DOHH2 (cell line): ENCODE measurements around the gene FFAR4.

Experiments used
- H3F3A ChIP-seq: fragments of 200-600 bp; sonication (generic), shearing (Covaris generic); 2 replicates; pipeline ENCODE4 v1.6.0; 2016; ENCODE audit warnings: antibody characterized with exemption, mild to moderate bottlenecking; ENCODE audit not compliant: control insufficient read depth, insufficient read depth
- H3K27ac ChIP-seq: fragments of 200-600 bp; sonication (generic); 2 replicates; pipeline ENCODE4 v1.5.1; 2014; ENCODE audit warnings: low read depth, mild to moderate bottlenecking, low read length, moderate library complexity
- H3K27me3 ChIP-seq: fragments of 200-600 bp; sonication (generic); 2 replicates; pipeline ENCODE4 v1.6.1; 2014; ENCODE audit warnings: mild to moderate bottlenecking, low read length, mixed read lengths; ENCODE audit not compliant: control insufficient read depth
- H3K36me3 ChIP-seq: fragments of 200-600 bp; sonication (generic); 2 replicates; pipeline ENCODE4 v1.6.1; 2014; ENCODE audit warnings: mild to moderate bottlenecking, low read length, moderate library complexity, mixed read lengths; ENCODE audit not compliant: control insufficient read depth
- H3K4me1 ChIP-seq: fragments of 200-600 bp; sonication (generic); 2 replicates; pipeline ENCODE4 v1.6.1; 2014; ENCODE audit warnings: mild to moderate bottlenecking, low read length, mixed read lengths; ENCODE audit not compliant: control insufficient read depth
- H3K4me2 ChIP-seq: fragments of 200-600 bp; sonication (generic); 2 replicates; pipeline ENCODE4 v1.6.0; 2014; ENCODE audit warnings: mild to moderate bottlenecking, low read length, moderate library complexity
- H3K4me3 ChIP-seq: fragments of 200-600 bp; sonication (generic); 2 replicates; pipeline ENCODE4 v1.5.1; 2014; ENCODE audit warnings: mild to moderate bottlenecking, low read length, mixed read lengths
- H3K79me2 ChIP-seq: fragments of 200-600 bp; sonication (generic); 2 replicates; pipeline ENCODE4 v1.6.1; 2014; ENCODE audit warnings: mild to moderate bottlenecking, low read length, mixed read lengths; ENCODE audit not compliant: control insufficient read depth
- H3K9me2 ChIP-seq: fragments of 200-600 bp; sonication (generic); replicated peaks from 2 replicates; pipeline ENCODE4 v1.6.1; 2014; ENCODE audit warnings: mild to moderate bottlenecking, low read length, mixed read lengths; ENCODE audit not compliant: control insufficient read depth
- H3K9me3 ChIP-seq: fragments of 200-600 bp; sonication (generic); 2 replicates; pipeline ENCODE4 v1.6.1; 2014; ENCODE audit warnings: antibody characterized with exemption, low read length, mixed read lengths; ENCODE audit not compliant: control insufficient read depth, insufficient read depth
- H4K20me1 ChIP-seq: fragments of 200-600 bp; sonication (generic); 2 replicates; pipeline ENCODE4 v1.6.0; 2014; ENCODE audit warnings: low read depth, mild to moderate bottlenecking, antibody characterized with exemption, low read length, moderate library complexity; ENCODE audit not compliant: control insufficient read depth, insufficient read depth
- EZH2phosphoT487 ChIP-seq: fragments of 200-600 bp; sonication (generic); IDR thresholded peaks from 2 replicates; pipeline ENCODE4 v1.6.1; 2017; ENCODE audit warnings: borderline replicate concordance, mild to moderate bottlenecking, antibody characterized with exemption, low read length, moderate library complexity, mixed read lengths
- TF ChIP-seq, protein P1 (sequence below): fragments of 200-600 bp; sonication (generic); IDR thresholded peaks from one replicate; pipeline ENCODE4 v1.5.1; 2014; ENCODE audit warnings: antibody characterized with exemption, mild to moderate bottlenecking, low read depth, low read length; ENCODE audit not compliant: poor library complexity, severe bottlenecking

The FFAR4 gene

DNA sequence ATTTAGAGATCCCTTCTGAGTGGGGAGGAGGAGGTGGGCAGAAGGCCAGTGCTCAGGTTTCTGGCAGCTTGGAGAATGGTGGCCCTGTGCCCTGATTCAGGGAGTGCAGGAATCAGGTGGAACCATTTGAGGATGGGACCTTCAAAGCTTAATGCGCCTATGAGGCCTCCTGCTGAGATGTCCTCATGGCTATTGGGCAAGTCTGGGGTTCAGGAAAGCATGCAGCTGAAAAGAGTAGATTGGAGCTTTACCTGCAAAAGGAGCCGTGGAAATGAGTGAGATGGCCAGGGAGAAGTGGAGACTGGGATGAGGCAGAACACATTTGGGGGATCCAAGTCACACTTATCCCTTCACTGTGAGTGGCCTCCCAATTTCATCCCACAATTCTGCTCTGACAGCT, 6.1 kb downstream of the FFAR4 start:
- Histone ChIP-seq H3K27ac (no peak overlapping the region), H3K36me3 (no peaks in the 10 kb centered on the region), H3K9me3 (no peaks in the 10 kb centered on the region), H3F3A (no peaks in the 10 kb centered on the region), H3K4me1 (no peaks in the 10 kb centered on the region), H3K4me3 (no peak overlapping the region), H4K20me1 (no peaks in the 10 kb centered on the region), H3K9me2 (no peaks in the 10 kb centered on the region), H3K79me2 (no peaks in the 10 kb centered on the region), H3K27me3 (peaks cover 9% of the 10 kb centered on the region; the same call in 1 of the 2 replicates), H3K4me2 (no peak overlapping the region)
- TF ChIP-seq, protein P1, sequence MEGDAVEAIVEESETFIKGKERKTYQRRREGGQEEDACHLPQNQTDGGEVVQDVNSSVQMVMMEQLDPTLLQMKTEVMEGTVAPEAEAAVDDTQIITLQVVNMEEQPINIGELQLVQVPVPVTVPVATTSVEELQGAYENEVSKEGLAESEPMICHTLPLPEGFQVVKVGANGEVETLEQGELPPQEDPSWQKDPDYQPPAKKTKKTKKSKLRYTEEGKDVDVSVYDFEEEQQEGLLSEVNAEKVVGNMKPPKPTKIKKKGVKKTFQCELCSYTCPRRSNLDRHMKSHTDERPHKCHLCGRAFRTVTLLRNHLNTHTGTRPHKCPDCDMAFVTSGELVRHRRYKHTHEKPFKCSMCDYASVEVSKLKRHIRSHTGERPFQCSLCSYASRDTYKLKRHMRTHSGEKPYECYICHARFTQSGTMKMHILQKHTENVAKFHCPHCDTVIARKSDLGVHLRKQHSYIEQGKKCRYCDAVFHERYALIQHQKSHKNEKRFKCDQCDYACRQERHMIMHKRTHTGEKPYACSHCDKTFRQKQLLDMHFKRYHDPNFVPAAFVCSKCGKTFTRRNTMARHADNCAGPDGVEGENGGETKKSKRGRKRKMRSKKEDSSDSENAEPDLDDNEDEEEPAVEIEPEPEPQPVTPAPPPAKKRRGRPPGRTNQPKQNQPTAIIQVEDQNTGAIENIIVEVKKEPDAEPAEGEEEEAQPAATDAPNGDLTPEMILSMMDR = no peak

- no peaks in the 10 kb centered on the region for H3F3A ChIP-seq
- H4K20me1 ChIP-seq = no peaks in the 10 kb centered on the region
- H3K79me2 ChIP-seq = no peaks in the 10 kb centered on the region
- H3K27ac ChIP-seq = no peak overlapping the region
- H3K9me2 ChIP-seq = no peaks in the 10 kb centered on the region
- H3K4me1 ChIP-seq = no peaks in the 10 kb centered on the region
- TF ChIP-seq, protein P1 = no peak
- TF ChIP-seq EZH2phosphoT487 = no peak
- no peaks in the 10 kb centered on the region for H3K9me3 ChIP-seq
- H3K4me3 ChIP-seq = no peak overlapping the region
- H3K36me3 ChIP-seq = no peaks in the 10 kb centered on the region
- peaks cover 9% of the 10 kb centered on the region; the same call in 1 of the 2 replicates for H3K27me3 ChIP-seq
- H3K4me2 ChIP-seq = no peak overlapping the region
Observed at GRCh38 chr10:93573051-93573909, 6.8 kb downstream of the FFAR4 start.

DNA sequence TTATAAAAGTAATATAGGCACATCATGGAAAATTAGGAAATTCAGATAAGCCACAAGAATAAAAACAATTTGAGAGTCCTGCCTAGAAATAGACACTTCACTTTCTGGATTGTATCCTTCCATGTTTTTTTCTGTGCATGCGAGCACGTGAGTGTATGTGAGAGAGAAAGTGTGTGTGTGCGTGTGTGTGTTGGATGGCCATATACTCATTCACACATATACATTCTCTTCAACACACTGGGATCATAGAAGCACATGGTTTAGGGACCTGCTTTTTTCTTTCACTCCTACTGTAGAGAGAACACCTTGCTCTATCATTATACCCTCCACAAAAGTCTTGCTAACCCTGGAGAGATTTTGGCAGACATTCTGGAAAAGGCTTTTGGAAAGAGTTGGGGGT, 7.5 kb downstream of the FFAR4 start:
- TF ChIP-seq, protein P1 = no peak
- TF ChIP-seq EZH2phosphoT487 = no peak
- Histone ChIP-seq H3K9me2 (no peaks in the 10 kb centered on the region), H3K4me2 (no peak overlapping the region), H3F3A (no peaks in the 10 kb centered on the region), H3K4me3 (no peak overlapping the region), H4K20me1 (no peaks in the 10 kb centered on the region), H3K79me2 (no peaks in the 10 kb centered on the region), H3K4me1 (no peaks in the 10 kb centered on the region), H3K36me3 (no peaks in the 10 kb centered on the region), H3K27me3 (peaks cover 9% of the 10 kb centered on the region; the same call in 1 of the 2 replicates), H3K27ac (no peak overlapping the region), H3K9me3 (no peaks in the 10 kb centered on the region)
